IPS DF 19.7 (cell line): ENCODE results near the gene SOX13.
"Not testable (repeated sequence)": the region's sequence is repeated elsewhere in the genome, so short reads cannot be mapped to it uniquely, and the experiment has no call there.

ENCODE experiments used
- DNase-seq: peaks from one replicate; pipeline ENCODE4 v3.0.0-alpha.2; 2013; ENCODE audit warnings: low read depth, low spot score

The SOX13 gene

GRCh38 chr1:204087181-204087892 lies 14.4 kb downstream of the SOX13 start:
- DNase-seq: no peak

- DNase-seq: no peak
Measured at GRCh38 chr1:204087893-204088528, 15.1 kb downstream of the SOX13 start.

- DNase-seq: no peak
Measured at GRCh38 chr1:204088596-204088995, 15.7 kb downstream of the SOX13 start.

- DNase-seq: no peak
Measured at GRCh38 chr1:204089044-204089751, 16.3 kb downstream of the SOX13 start.

- not testable (repeated sequence) for DNase-seq
Measured at GRCh38 chr1:204090132-204090531, 17.2 kb downstream of the SOX13 start.

- no peak for DNase-seq
Measured at GRCh38 chr1:204091066-204091465, 18.2 kb downstream of the SOX13 start.

GRCh38 chr1:204091787-204092312 lies 18.9 kb downstream of the SOX13 start:
- DNase-seq: no peak

GRCh38 chr1:204092632-204093420 lies 19.9 kb downstream of the SOX13 start:
- DNase-seq: no peak

- no peak for DNase-seq
Measured at GRCh38 chr1:204093421-204093717, 20.5 kb downstream of the SOX13 start.

GRCh38 chr1:204093781-204094180 lies 20.9 kb downstream of the SOX13 start:
- no peak for DNase-seq

GRCh38 chr1:204094313-204094729 lies 21.4 kb downstream of the SOX13 start:
- no peak for DNase-seq

GRCh38 chr1:204094856-204095634 lies 22.1 kb downstream of the SOX13 start:
- DNase-seq: no peak

GRCh38 chr1:204096931-204097330 lies 24.0 kb downstream of the SOX13 start:
- DNase-seq: no peak

GRCh38 chr1:204098683-204099082 lies 25.8 kb downstream of the SOX13 start:
- DNase-seq: no peak

GRCh38 chr1:204099754-204100153 lies 26.8 kb downstream of the SOX13 start:
- DNase-seq: not testable (repeated sequence)

GRCh38 chr1:204102029-204102611 lies 29.2 kb downstream of the SOX13 start:
- DNase-seq: no peak

GRCh38 chr1:204102739-204103430 lies 30.0 kb downstream of the SOX13 start:
- DNase-seq: no peak

- DNase-seq: no peak
Measured at GRCh38 chr1:204103431-204103741, 30.5 kb downstream of the SOX13 start.

GRCh38 chr1:204104331-204105130 lies 31.6 kb downstream of the SOX13 start:
- DNase-seq: no peak
